Glutamatergic neuron (in vitro differentiated cells): ENCODE measurements around the gene ALOX5. TPM values are rescaled to one million over a fixed set of nuclear protein-coding genes. Genes with fewer than 3 reads are reported as not detected.

Experiments used
- DNase-seq: peaks from one replicate; pipeline ENCODE4 v3.0.0; 2022
- H3K27ac Mint-ChIP-seq: one replicate; pipeline ENCODE4 v1.8.0; 2020; ENCODE audit warnings: mild to moderate bottlenecking, mixed read lengths, inconsistent platforms; ENCODE audit not compliant: unreplicated experiment
- H3K27me3 Mint-ChIP-seq: one replicate; pipeline ENCODE4 v1.8.0; 2020; ENCODE audit warnings: mild to moderate bottlenecking, moderate library complexity, mixed read lengths, inconsistent platforms; ENCODE audit not compliant: unreplicated experiment
- H3K36me3 Mint-ChIP-seq: one replicate; pipeline ENCODE4 v1.8.0; 2020; ENCODE audit warnings: mild to moderate bottlenecking, mixed read lengths, inconsistent platforms; ENCODE audit not compliant: unreplicated experiment
- H3K4me1 Mint-ChIP-seq: one replicate; pipeline ENCODE4 v1.8.0; 2020; ENCODE audit warnings: mild to moderate bottlenecking, low read depth, mixed read lengths, inconsistent platforms; ENCODE audit not compliant: unreplicated experiment
- H3K4me3 Mint-ChIP-seq: one replicate; pipeline ENCODE4 v1.8.0; 2020; ENCODE audit warnings: mild to moderate bottlenecking, mixed read lengths, inconsistent platforms; ENCODE audit not compliant: unreplicated experiment
- H3K9me3 Mint-ChIP-seq: one replicate; pipeline ENCODE4 v1.8.0; 2020; ENCODE audit warnings: mild to moderate bottlenecking, moderate library complexity, mixed read lengths, inconsistent platforms; ENCODE audit not compliant: unreplicated experiment
- CTCF ChIP-seq: fragments of 200-600 bp; sonication (generic); IDR thresholded peaks from one replicate; pipeline ENCODE4 v1.5.0; 2021; ENCODE audit not compliant: partially characterized antibody, unreplicated experiment
- total RNA-seq: library from RNA; stranded (reverse); fragmentation: NEBNext Ultra II Directional; extraction: Animal tissue kit (Norgen Biotek cat#: 25700); gene quantifications from one replicate; pipeline ENCODE4 v1.2.1, GENCODE V29; 2021; ENCODE audit not compliant: unreplicated experiment

The ALOX5 gene
- total RNA-seq, 1 donor from 2014 or later: 8.4 TPM

DNA sequence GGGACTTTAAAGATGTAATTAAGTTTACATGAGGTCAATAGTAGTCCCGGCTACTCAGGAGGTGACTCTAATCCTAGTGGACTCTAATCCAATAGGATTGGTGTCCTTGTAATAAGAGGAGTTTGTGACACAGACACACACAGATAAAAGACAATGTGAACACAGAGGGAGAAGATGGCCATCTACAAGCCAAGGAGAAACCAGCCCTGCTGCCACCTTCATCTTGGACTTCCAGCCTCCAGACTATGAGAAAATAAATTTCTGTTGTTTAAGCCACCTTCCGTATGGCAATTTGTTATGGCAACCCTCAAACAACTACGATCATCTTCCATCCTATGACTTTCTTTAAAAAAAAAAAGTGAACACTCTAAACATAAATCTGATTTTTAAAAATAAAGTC is 116.3 kb downstream of the ALOX5 start:
- Mint-ChIP-seq H3K9me3 (peaks cover 4% of the 10 kb centered on the region), H3K27ac (no peak overlapping the region), H3K4me1 (no peaks in the 10 kb centered on the region), H3K36me3 (peaks cover 22% of the 10 kb centered on the region), H3K4me3 (no peak overlapping the region), H3K27me3 (no peaks in the 10 kb centered on the region)
- TF ChIP-seq CTCF: no peak
- DNase-seq: no peak

DNA sequence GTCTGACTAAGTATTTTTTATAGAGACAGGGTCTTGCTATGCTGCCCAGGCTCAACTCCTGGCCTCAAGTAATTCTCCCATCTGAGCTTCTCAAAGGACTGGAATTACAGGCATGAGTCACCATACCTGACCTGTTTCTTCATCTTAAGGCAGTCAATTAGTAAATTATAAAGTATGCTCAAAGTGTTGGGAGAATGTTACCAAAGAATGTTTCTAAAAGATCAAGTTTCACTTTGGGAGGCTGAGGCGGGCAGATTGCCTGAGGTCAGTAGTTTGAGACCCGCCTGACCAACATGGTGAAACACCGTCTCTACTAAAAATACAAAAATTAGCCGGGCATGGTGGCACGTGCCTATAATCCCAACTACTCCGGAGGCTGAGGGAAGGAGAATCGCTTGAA is 117.0 kb downstream of the ALOX5 start:
- no peak for TF ChIP-seq CTCF
- H3K27ac Mint-ChIP-seq: no peak overlapping the region

More for the DNA sequence above, 117.0 kb downstream of the ALOX5 start:
- Mint-ChIP-seq H3K4me3 (no peak overlapping the region), H3K9me3 (peaks cover 4% of the 10 kb centered on the region), H3K4me1 (no peaks in the 10 kb centered on the region), H3K36me3 (peaks cover 24% of the 10 kb centered on the region), H3K27me3 (no peaks in the 10 kb centered on the region)
- DNase-seq: no peak

Other genes with a start within 250 kb of the ALOX5 start
- gene OR13A1, start 58.6 kb upstream of the ALOX5 start, total RNA-seq: 0.44 TPM